Measurements from ENCODE around the gene PODXL.
A peak's percentile ranks its signal among the peaks of the same experiment; 100 is the strongest.
"Not testable (repeated sequence)": the region's sequence is repeated elsewhere in the genome, so short reads cannot be mapped to it uniquely, and the experiment has no call there.

Gene PODXL

DNA sequence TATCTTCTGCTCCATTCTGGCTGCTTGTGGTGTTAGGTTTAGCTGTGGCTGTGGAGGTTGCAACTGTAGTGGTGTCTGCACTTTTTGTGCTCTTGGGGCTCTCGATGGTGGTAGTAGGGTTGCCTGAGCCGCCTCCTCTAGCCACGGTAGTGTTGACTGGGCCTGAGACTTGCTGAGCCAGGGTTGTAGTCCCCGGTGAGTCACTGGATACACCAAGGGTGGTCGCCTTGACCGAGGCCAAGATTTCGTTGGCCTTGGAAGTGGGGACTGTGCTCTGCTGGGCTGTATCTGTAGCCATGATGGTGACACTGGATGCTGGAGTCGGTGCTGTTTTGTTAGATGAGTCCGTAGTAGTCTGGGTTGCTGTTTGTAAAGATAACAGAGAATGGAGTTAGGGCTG lies 45.4 kb downstream of the PODXL start:
- DNase-seq (ENCODE audit: low read depth in 3 of 3), result no peak

DNA sequence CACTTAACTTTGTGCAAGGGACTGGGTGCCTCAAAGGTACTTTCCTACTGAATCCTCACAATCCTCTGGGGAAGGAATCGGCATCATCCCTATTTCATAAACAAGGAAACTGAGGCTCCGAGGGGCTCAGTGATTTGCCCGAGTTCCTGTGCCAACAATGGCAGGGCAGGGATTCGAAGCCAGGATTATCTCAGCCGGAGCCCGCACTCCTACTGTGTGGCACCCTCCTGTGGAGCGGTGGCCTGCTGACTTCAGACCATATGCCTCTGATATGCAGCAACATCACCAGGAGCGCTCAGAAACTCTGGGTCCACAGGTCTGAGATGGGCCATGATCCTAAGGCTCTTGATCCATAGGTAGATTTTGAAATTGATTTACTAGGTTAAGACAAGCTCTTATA lies 46.6 kb downstream of the PODXL start:
- no peak for DNase-seq (ENCODE audit: low read depth in 3 of 3)

DNA sequence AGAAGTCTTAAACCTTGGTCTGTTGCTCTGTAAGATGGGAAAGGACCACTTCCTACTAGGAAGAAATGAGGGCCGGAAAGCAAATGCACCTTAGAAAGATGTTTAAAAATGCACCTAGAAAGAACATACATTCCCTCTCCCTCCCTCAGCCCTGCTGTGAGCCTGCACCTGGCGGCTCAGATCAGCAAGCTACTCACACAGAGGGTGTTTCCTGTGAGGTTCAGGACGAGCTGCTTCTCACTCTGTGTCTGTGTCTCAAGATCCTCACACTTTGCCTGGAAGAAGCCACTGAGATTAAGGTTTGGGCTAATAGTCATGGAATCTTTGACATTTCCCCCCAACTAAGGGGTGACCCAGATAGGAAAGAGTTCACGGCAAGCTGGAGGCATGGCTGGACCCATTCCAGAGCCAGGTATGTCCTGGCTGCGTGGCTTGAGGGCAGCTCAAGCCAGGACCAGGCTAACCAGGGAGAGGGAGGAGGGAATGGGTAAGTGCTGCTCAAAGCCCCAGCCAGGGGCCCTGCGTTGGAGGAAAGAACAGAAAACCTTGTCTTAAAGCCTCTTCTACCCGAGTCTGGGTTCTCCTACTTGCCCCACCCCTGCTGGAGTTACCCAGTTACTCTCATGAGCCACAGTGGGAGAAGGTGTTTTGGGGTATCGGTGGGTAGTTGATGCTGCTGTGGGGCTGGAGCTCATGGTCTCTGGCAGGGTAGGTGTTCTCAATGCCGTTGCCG lies 47.5 kb downstream of the PODXL start:
- DNase-seq (ENCODE audit: low read depth in 3 of 3), result no peak

- peak; percentile 54 to 66 (median 63) for DNase-seq (ENCODE audit: low read depth in 3 of 3)
Measured at GRCh38 chr7:131507592-131508331, 48.7 kb downstream of the PODXL start.

DNA sequence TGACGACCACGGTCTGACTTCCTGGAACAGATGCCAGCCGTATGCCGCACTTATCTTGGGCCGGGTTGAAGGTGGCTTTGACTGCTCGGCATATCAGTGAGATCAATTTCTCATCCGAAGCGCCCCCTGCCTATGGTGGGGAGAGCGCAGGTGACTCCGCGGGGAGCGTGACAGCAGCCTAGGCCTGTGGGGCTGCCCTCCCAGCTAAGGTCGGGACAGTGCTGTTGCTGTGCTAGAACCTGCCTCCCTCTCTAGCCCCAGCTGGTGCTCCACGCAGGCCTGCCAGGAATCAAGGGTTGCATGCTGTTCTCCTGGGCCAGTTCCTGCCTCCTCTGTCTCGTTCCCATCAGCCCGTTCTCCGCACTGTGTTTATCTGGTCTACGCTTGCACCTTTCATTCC lies 49.8 kb downstream of the PODXL start:
- no peak for DNase-seq (ENCODE audit: low read depth in 3 of 3)

DNA sequence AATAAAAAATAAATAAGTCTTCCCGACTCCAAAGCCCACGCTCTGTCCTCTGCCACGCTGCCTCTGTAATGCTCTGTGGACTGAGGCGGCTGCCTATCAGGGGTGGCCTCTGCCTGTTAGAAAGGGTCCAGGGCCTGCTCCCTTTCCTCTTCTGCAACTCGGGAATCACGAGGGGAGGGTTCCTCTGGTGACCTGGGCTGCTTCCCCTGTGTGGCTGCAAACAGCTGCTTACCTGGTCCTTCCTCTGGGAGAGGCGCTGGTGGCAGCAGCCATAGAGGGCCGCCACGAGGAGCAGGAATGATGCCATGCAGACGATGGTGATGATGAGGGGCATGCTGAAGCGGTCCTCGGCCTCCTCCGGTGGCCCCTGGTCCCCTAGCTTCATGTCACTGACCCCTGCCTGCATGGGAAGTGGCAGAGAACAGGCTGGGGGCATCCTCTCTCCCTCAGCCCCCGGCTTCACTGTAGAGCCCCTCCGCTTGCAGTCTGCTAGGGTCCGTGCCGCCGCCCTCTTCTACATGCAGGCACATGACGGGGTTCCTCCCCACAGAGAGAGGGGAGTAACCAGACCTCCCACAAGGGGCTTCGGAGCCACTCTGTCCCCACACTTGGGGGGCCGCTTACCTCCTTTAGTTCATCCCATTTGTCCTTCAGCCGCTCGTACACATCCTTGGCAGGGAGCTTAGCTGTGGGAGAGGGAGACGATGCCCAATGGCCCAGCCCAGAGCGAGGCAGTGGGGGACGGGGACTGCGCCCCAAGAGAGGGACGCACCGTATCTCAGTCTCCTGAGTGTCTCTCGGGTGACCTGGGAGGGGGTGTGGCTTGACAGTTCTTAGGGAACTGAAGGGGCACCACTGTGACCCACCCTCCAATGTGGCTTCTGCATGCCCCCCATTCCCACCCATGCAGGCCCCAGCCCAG lies 50.5 kb downstream of the PODXL start:
- no peak for DNase-seq (ENCODE audit: low read depth in 3 of 3)

DNA sequence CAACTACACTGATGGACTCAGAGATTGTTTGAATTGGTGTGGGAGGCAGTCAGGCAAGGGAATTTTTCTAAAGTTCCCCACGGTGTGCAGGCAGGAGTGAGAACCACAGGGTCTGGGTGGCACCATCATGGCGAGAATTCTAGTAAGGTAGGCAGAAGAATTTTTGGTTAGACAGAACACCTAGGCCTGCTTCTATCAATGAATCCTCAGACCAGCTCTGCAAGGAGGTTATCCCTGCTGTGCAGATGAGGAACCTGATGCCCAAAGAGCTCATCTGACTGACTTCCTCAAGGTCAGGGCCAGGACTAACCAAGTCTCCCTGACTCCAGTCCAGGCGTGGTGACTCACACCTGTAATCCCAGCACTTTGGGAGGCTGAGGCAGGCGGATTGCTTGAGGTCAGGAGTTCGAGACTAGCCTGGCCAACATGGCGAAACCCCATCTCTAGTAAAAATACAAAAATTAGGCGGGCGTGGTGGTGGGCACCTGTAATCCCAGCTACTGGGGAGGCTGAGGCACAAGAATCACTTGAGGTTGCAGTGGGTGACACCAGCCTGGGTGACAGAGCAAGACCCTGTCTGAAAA lies 51.3 kb downstream of the PODXL start:
- not testable (repeated sequence) for DNase-seq (ENCODE audit: low read depth in 3 of 3)

- no peak for DNase-seq (ENCODE audit: low read depth in 3 of 3)
Measured at GRCh38 chr7:131504157-131504899, 52.1 kb downstream of the PODXL start.

GRCh38 chr7:131503639-131504038 lies 52.8 kb downstream of the PODXL start:
- DNase-seq (ENCODE audit: low read depth in 3 of 3), result no peak

DNA sequence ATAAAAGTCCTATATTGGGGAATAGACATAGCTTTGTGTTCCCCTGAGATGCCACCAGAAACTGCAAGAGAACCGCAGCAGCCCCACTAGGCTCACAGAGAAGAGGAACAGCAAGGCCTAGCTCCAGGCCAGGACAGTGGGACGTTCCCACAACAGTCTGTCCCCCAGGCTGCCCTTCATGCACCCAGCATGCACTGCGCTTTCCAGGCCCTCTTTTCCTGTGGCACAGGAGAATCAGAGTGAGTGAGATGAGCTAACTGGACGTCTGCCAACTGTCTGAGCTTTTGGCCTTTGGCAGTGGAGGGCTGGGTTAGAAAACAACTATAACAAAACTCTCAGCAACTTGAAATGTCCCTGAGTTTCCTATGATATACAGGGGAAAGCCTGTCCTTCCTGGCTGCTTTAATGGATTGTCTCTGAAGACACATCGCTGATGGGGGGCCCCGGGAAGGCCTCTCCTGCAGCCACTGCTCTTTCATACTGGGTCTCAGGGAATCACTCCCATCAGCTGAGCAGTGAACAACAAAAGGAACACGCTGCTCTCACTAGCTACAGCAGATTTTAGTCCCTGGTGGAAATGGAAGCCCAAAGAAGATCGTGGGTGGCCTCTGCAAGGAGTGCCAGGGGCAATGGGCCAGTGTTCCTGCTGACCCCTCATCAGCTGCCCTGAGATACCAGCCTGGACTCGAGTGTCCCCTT lies 53.5 kb downstream of the PODXL start:
- no peak for DNase-seq (ENCODE audit: low read depth in 3 of 3)

DNA sequence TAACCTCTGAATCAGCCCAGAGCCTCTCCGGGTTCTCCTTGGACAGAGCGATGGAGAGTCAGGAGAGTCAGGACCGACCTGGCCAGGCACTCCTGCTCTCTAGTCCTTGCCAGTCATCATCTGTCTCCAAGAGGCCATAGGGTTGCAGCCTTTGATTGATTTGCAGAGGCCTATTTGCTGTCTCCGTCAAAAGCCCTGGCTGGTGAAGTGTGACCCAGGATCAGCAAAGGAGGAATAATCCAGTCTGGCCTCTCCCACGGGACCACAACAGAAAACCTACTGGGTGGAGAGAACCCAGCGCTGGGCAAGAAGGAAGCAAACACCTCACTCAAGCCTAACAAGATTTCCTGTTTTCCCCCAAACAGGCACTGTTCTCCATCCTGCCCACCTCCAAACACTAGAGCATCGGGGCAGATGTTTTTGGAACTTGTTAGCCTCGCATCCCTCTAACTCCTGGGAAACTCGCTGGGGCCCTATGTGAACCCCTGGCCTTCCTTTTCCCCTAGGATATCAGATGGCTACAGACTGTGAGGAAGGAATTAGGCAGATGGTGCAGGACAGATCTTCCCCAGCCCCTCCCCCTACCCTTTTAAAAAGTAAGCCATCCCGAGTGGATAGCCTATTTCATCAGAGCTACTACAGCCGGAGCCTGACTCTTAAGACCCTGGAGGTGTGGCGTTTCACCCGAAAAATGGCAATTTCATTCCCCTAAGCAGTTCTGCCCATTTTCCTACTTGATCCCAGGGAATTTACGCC lies 54.3 kb downstream of the PODXL start:
- no peak for DNase-seq (ENCODE audit: low read depth in 3 of 3)

GRCh38 chr7:131501422-131501821 lies 55.0 kb downstream of the PODXL start:
- peak in 1 of 3 experiments; percentile 7 for DNase-seq (ENCODE audit: low read depth in 3 of 3)

- no peak for DNase-seq (ENCODE audit: low read depth in 3 of 3)
Measured at GRCh38 chr7:131500357-131500756, 56.1 kb downstream of the PODXL start.

GRCh38 chr7:131499801-131500200 lies 56.6 kb downstream of the PODXL start:
- no peak for DNase-seq (ENCODE audit: low read depth in 3 of 3)

- no peak for DNase-seq (ENCODE audit: low read depth in 3 of 3)
Measured at GRCh38 chr7:131498237-131498885, 58.1 kb downstream of the PODXL start.

- DNase-seq (ENCODE audit: low read depth in 3 of 3), result no peak
Measured at GRCh38 chr7:131497454-131497853, 59.0 kb downstream of the PODXL start.

GRCh38 chr7:131495669-131496498 lies 60.5 kb downstream of the PODXL start:
- DNase-seq (ENCODE audit: low read depth in 3 of 3), result no peak

- DNase-seq (ENCODE audit: low read depth in 3 of 3), result no peak
Measured at GRCh38 chr7:131494182-131494581, 62.2 kb downstream of the PODXL start.

Measured in stimulated activated CD4-positive, alpha-beta T cell treated with anti-CD3 and anti-CD28 coated beads, TNF-alpha, amount 100 ng/mL, for 4 hours (primary cell).